H9 (cell line): Measurements from ENCODE around the gene TNIK. TPM values are rescaled to one million over a fixed set of nuclear protein-coding genes. Genes with fewer than 3 reads are reported as not detected.

Experiments used
- DNase-seq: peaks from one replicate; pipeline ENCODE4 v3.0.0-alpha.2; 2017
- H2AFZ ChIP-seq: one replicate; pipeline ENCODE4 v1.6.1; 2013; ENCODE audit warnings: mild to moderate bottlenecking, low read length, control low read depth, moderate library complexity
- H2AK5ac ChIP-seq: 2 replicates; pipeline ENCODE4 v1.6.1; 2013; ENCODE audit warnings: low read length, control low read depth, mixed read lengths; ENCODE audit not compliant: insufficient read length
- H2BK120ac ChIP-seq: one replicate; pipeline ENCODE4 v1.6.1; 2013; ENCODE audit warnings: low read depth, mild to moderate bottlenecking, low read length, control low read depth, inconsistent platforms; ENCODE audit not compliant: poor library complexity, severe bottlenecking
- H2BK12ac ChIP-seq: 2 replicates; pipeline ENCODE4 v1.6.1; 2013; ENCODE audit warnings: low read length, control low read depth, mixed read lengths, low read depth; ENCODE audit not compliant: insufficient read length
- H2BK15ac ChIP-seq: 2 replicates; pipeline ENCODE4 v1.6.1; 2013; ENCODE audit warnings: low read depth, low read length, control low read depth
- H2BK20ac ChIP-seq: one replicate; pipeline ENCODE4 v1.6.1; 2013; ENCODE audit warnings: low read depth, mild to moderate bottlenecking, low read length, control low read depth, inconsistent platforms; ENCODE audit not compliant: poor library complexity, severe bottlenecking
- H2BK5ac ChIP-seq: 2 replicates; pipeline ENCODE4 v1.6.1; 2013; ENCODE audit warnings: low read length, control low read depth, mixed read lengths; ENCODE audit not compliant: insufficient read length
- H3K14ac ChIP-seq: 2 replicates; pipeline ENCODE4 v1.6.1; 2013; ENCODE audit warnings: low read length, control low read depth; ENCODE audit not compliant: insufficient read depth
- H3K18ac ChIP-seq: 2 replicates; pipeline ENCODE4 v1.6.1; 2013; ENCODE audit warnings: low read depth, mild to moderate bottlenecking, mixed read lengths, low read length, control low read depth; ENCODE audit not compliant: insufficient read length
- H3K23ac ChIP-seq: 2 replicates; pipeline ENCODE4 v1.6.1; 2013; ENCODE audit warnings: low read length, control low read depth, mixed read lengths, low read depth; ENCODE audit not compliant: insufficient read length
- H3K23me2 ChIP-seq: 2 replicates; pipeline ENCODE4 v1.6.1; 2013; ENCODE audit warnings: low read depth, mild to moderate bottlenecking, mixed read lengths, low read length, control low read depth; ENCODE audit not compliant: insufficient read length, poor library complexity, severe bottlenecking
- H3K27ac ChIP-seq: 2 replicates; pipeline ENCODE4 v1.5.1; 2013; ENCODE audit warnings: low read length, control low read depth, mixed read lengths, low read depth; ENCODE audit not compliant: insufficient read length
- H3K27me3 ChIP-seq: 2 replicates; pipeline ENCODE4 v1.6.1; 2013; ENCODE audit warnings: low read length, control low read depth, inconsistent platforms; ENCODE audit not compliant: insufficient read depth
- H3K4ac ChIP-seq: 2 replicates; pipeline ENCODE4 v1.6.1; 2013; ENCODE audit warnings: low read depth, mild to moderate bottlenecking, control low read depth, inconsistent platforms, low read length, moderate library complexity
- H3K4me1 ChIP-seq: 2 replicates; pipeline ENCODE4 v1.6.1; 2013; ENCODE audit warnings: low read length, control low read depth, inconsistent platforms; ENCODE audit not compliant: insufficient read depth
- H3K4me2 ChIP-seq: 2 replicates; pipeline ENCODE4 v1.6.1; 2013; ENCODE audit warnings: low read length, control low read depth, mixed read lengths; ENCODE audit not compliant: insufficient read length, insufficient read depth
- H3K56ac ChIP-seq: 2 replicates; pipeline ENCODE4 v1.6.1; 2013; ENCODE audit warnings: low read depth, mild to moderate bottlenecking, mixed read lengths, low read length, control low read depth; ENCODE audit not compliant: insufficient read length
- H3K79me1 ChIP-seq: 2 replicates; pipeline ENCODE4 v1.6.1; 2013; ENCODE audit warnings: low read depth, mild to moderate bottlenecking, moderate library complexity, low read length, control low read depth, inconsistent platforms; ENCODE audit not compliant: insufficient read depth, poor library complexity, severe bottlenecking
- H3K79me2 ChIP-seq: 2 replicates; pipeline ENCODE4 v1.6.1; 2013; ENCODE audit warnings: low read length, control low read depth, inconsistent platforms; ENCODE audit not compliant: insufficient read depth
- H3K9ac ChIP-seq: 2 replicates; pipeline ENCODE4 v1.6.1; 2013; ENCODE audit warnings: low read length, control low read depth, mixed read lengths; ENCODE audit not compliant: insufficient read length; ENCODE audit errors: extremely low read depth
- H3K9me3 ChIP-seq: one replicate; pipeline ENCODE4 v1.6.1; 2013; ENCODE audit warnings: low read depth, low read length, inconsistent platforms; ENCODE audit not compliant: control insufficient read depth
- H3T11ph ChIP-seq: one replicate; pipeline ENCODE4 v1.6.1; 2013; ENCODE audit warnings: mild to moderate bottlenecking, low read length, control low read depth, inconsistent platforms
- H4K20me1 ChIP-seq: one replicate; pipeline ENCODE4 v1.6.1; 2013; ENCODE audit not compliant: control insufficient read depth, insufficient read length, insufficient read depth
- H4K5ac ChIP-seq: 2 replicates; pipeline ENCODE4 v1.6.1; 2013; ENCODE audit warnings: low read depth, mild to moderate bottlenecking, mixed read lengths, low read length, control low read depth; ENCODE audit not compliant: insufficient read length
- H4K8ac ChIP-seq: replicated peaks from 2 replicates; pipeline ENCODE4 v1.6.1; 2013; ENCODE audit warnings: low read length, control low read depth, mixed read lengths, low read depth; ENCODE audit not compliant: insufficient read length
- H4K91ac ChIP-seq: 2 replicates; pipeline ENCODE4 v1.6.1; 2013; ENCODE audit warnings: low read depth, mild to moderate bottlenecking, moderate library complexity, mixed read lengths, low read length, control low read depth; ENCODE audit not compliant: insufficient read length
- H3K27ac Mint-ChIP-seq, 3 experiments: 2 replicates in 2 of 3; 3 replicates in 1 of 3; pipeline ENCODE4 v1.8.0; 2020 to 2021; ENCODE audit warnings: mixed read lengths in 3 of 3, mild to moderate bottlenecking in 1 of 3, moderate library complexity in 1 of 3
- H3K27me3 Mint-ChIP-seq: 2 replicates; pipeline ENCODE4 v1.8.0; 2021; ENCODE audit warnings: low read depth, mild to moderate bottlenecking, moderate library complexity, mixed read lengths
- H3K36me3 Mint-ChIP-seq, 3 experiments: 2 replicates in 2 of 3; 3 replicates in 1 of 3; pipeline ENCODE4 v1.8.0; 2020 to 2021; ENCODE audit warnings: low read depth in 3 of 3, mixed read lengths in 3 of 3; ENCODE audit not compliant: insufficient read depth in 1 of 3
- H3K4me1 Mint-ChIP-seq, 2 experiments: 2 replicates each; pipeline ENCODE4 v1.8.0; 2020; ENCODE audit warnings: mixed read lengths in 2 of 2
- H3K4me3 Mint-ChIP-seq, 2 experiments: 2 replicates in 1 of 2; 3 replicates in 1 of 2; pipeline ENCODE4 v1.8.0; 2020 to 2021; ENCODE audit warnings: mild to moderate bottlenecking in 2 of 2, mixed read lengths in 2 of 2, moderate library complexity in 1 of 2
- H3K9me3 Mint-ChIP-seq, 2 experiments: 2 replicates in 1 of 2; 3 replicates in 1 of 2; pipeline ENCODE4 v1.8.0; 2020; ENCODE audit warnings: mild to moderate bottlenecking in 2 of 2, mixed read lengths in 2 of 2, moderate library complexity in 1 of 2
- WGBS: extraction: QIAGEN DNeasy Blood & Tissue Kit; methylation state at CpG from one replicate; pipeline ENCODE4 v1.1.7; 2013; ENCODE audit warnings: missing lambda C conversion rate, low lambda C conversion rate, mixed read lengths; ENCODE audit not compliant: insufficient read length; ENCODE audit errors: extremely low coverage; 5-methylcytosine and 5-hydroxymethylcytosine counted together
- total RNA-seq: library from RNA; stranded (reverse); gene quantifications from 2 replicates; pipeline ENCODE4 v1.2.1, GENCODE V29; 2021
- TF ChIP-seq, protein P1 (sequence below): fragments of 200-600 bp; sonication (generic); conservative IDR thresholded peaks from 3 replicates; pipeline ENCODE4 v1.8.0; 2021; ENCODE audit warnings: antibody characterized with exemption, mild to moderate bottlenecking

The TNIK gene
- total RNA-seq, 1 experiment from 2014 or later: 15.9 TPM

DNA sequence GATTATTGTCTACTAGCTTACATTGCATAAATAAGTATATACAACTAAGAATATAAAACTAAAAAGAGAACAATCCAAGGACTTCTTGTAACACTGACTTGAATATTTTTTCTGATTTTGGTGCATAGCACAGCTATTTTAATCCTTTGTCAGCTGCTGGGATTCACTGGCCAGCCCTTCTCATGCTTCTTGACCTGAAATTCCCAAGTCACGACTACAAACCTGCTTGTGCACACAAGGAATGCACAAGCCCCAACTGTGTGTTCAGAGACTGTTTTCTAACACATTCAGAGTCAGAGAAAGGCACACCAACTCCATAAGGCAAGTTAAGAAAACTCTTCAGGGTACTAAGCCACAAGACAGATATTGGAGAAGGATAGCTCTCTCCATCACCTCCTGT lies 80.9 kb downstream of the TNIK start:
- Histone ChIP-seq H3K9me3 (no peaks in the 10 kb centered on the region), H4K20me1 (no peaks in the 10 kb centered on the region), H3K23me2 (no peaks in the 10 kb centered on the region), H3K79me1 (no peaks in the 10 kb centered on the region), H3K4me2 (no peak overlapping the region), H2BK15ac (no peak overlapping the region), H2AK5ac (no peak overlapping the region), H3K27me3 (no peaks in the 10 kb centered on the region), H3K27ac (no peak overlapping the region), H3K18ac (no peak overlapping the region), H3K4ac (no peak overlapping the region), H3T11ph (no peak overlapping the region), H3K23ac (no peak overlapping the region), H3K56ac (no peak overlapping the region), H2BK20ac (no peak overlapping the region), H2BK12ac (no peak overlapping the region), H4K8ac (no peak overlapping the region), H3K4me1 (peaks cover 25% of the 10 kb centered on the region), H3K14ac (no peak overlapping the region), H2BK120ac (no peak overlapping the region), H3K79me2 (peaks cover 9% of the 10 kb centered on the region; the same call in 1 of the 2 replicates), H4K91ac (no peak overlapping the region), H2BK5ac (no peak overlapping the region), H3K9ac (no peak overlapping the region), H4K5ac (no peak overlapping the region), H2AFZ (no peak overlapping the region)
- H3K27me3 Mint-ChIP-seq: no peaks in the 10 kb centered on the region
- TF ChIP-seq, protein P1, sequence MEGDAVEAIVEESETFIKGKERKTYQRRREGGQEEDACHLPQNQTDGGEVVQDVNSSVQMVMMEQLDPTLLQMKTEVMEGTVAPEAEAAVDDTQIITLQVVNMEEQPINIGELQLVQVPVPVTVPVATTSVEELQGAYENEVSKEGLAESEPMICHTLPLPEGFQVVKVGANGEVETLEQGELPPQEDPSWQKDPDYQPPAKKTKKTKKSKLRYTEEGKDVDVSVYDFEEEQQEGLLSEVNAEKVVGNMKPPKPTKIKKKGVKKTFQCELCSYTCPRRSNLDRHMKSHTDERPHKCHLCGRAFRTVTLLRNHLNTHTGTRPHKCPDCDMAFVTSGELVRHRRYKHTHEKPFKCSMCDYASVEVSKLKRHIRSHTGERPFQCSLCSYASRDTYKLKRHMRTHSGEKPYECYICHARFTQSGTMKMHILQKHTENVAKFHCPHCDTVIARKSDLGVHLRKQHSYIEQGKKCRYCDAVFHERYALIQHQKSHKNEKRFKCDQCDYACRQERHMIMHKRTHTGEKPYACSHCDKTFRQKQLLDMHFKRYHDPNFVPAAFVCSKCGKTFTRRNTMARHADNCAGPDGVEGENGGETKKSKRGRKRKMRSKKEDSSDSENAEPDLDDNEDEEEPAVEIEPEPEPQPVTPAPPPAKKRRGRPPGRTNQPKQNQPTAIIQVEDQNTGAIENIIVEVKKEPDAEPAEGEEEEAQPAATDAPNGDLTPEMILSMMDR: no peak
- H3K9me3 Mint-ChIP-seq: no peaks in the 10 kb centered on the region
- no CpG with 5 or more reads among the region's 1 CpG for WGBS
- peaks cover 40 to 51% of the 10 kb centered on the region in 2 experiments for H3K4me1 Mint-ChIP-seq
- no peak overlapping the region for H3K27ac Mint-ChIP-seq
- no peak overlapping the region for H3K4me3 Mint-ChIP-seq
- no peak for DNase-seq
- H3K36me3 Mint-ChIP-seq: no peaks in the 10 kb centered on the region
